ENCODE measurements around the gene FAM227B.
"Not testable (repeated sequence)": the region's sequence is repeated elsewhere in the genome, so short reads cannot be mapped to it uniquely, and the experiment has no call there.

FAM227B gene

DNA sequence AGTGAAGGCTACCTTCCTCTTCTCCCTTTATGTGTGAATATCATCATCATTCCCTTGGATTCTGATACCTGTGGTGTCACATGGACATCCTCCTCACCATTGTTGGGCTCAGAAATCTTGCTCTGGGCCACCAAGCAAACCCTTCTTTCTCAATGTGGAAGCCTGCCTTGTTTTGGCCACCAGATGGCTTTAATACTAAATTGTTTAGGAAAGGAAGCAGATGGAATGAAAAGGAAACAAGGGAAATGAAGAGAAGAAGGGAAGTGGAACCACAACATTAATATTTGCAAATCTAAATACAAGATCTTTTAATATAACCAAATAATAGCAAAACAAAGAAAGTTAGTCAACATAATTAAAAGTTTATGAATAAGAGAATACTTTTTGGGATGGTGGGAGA lies 14.0 kb downstream of the FAM227B start:
- DNase-seq: no peak

DNA sequence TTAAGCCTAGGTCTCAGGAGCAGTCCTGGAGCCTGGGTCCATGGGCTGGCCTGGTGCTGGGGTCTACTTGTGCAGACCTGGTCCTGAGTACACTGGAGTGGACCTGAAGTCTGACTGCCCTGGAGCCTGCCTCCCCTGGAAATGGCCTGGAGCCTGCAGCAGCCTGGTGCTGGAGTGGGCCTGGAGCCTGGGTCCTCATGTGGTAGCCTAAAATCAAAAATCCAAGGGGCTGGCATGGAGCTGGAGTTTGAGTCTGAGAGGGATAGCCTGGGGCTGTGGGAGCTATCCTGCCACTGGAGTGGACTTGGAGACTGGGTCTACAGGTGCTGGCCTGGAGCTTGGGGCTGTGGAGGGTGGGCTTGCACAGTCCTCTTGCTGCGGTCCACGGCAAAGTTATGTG lies 15.0 kb downstream of the FAM227B start:
- no peak for DNase-seq

GRCh38 chr15:49604625-49605409 lies 15.8 kb downstream of the FAM227B start:
- DNase-seq: no peak

DNA sequence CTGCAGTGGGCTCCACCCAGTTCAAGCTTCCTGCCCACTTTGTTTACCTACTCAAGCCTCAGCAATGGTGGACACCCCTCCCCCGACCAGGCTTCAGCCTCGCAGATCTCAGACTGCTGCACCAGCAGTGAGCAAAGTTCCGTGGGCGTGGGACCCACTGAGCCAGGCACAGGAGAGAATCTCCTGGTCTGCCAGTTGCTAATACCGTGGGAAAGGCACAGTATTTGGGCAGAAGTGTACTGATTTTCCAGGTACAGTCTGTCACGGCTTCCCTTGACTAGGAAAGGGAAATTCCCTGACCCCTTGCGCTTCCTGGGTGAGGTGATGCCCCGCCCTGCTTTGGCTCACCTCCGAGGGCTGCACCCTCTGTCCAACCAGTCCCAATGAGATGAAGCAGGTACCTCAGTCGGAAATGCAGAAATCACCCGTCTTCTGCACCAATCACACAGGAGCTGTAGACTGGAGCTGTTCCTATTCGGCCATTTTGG lies 27.7 kb downstream of the FAM227B start:
- not testable (repeated sequence) for DNase-seq

DNA sequence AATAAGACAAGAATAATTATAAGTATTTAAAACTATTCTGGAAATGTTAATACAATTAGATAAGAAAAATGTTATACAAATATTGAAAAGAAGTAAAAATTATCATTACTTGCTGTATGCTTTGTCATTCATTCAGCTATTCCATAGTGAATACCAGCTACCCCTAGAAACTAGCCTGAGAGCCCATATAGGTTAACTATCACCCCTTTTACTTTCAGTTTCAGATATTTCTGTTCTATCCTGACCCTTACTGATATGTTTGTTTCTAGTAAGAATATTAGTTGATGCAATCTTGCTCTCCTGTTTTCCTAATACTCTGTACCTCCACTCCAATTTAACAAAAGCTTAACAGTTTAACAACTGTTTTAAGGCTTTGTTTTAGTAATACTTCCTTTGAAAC lies 31.6 kb downstream of the FAM227B start:
- peak; percentile 2 for DNase-seq

DNA sequence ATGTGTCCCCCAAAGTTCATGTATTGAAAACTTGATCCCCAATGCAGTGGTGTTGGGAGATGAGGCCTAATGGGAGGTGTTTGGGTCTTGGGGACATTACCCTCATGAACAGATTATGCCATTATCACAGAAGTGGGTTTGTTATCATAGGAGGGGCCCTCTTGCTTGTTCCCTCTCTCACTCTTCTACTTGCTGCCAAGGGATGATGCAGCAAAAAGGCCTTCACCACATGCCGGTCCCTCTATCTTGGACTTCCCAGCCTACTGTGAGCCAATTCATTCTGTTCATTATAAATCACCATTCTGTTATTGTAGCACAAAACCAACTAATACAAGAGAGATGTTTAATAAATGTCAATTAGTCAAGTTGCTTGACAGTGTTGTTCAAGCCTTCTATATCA lies 47.2 kb downstream of the FAM227B start:
- DNase-seq: no peak

- DNase-seq: no peak
These were observed 49.9 kb downstream of the FAM227B start for GRCh38 chr15:49570672-49571071.

DNA sequence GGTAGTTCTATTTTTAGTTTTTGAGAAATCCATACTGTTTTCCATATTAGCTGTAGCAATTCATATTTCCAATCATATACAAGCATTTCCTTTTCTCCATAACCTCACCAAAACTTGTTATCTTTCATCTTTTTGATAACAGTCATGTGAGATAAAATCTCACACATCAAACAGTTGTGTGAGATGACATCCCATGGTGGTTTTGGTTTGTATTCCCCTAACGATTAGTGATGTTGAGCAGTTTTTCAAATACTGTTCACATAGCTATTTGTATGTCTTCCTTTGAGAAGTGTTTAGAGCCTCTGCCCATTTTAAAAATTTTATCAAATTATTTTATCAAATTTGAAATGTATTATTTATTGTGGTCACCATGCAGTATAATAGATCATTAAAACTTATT lies 50.4 kb downstream of the FAM227B start:
- DNase-seq: no peak

GRCh38 chr15:49560045-49560444 lies 60.6 kb downstream of the FAM227B start:
- no peak for DNase-seq

GRCh38 chr15:49558929-49559328 lies 61.7 kb downstream of the FAM227B start:
- no peak for DNase-seq

- DNase-seq: no peak
These were observed 64.2 kb downstream of the FAM227B start for GRCh38 chr15:49556437-49556836.

GRCh38 chr15:49550342-49550741 lies 70.3 kb downstream of the FAM227B start:
- DNase-seq: not testable (repeated sequence)

DNA sequence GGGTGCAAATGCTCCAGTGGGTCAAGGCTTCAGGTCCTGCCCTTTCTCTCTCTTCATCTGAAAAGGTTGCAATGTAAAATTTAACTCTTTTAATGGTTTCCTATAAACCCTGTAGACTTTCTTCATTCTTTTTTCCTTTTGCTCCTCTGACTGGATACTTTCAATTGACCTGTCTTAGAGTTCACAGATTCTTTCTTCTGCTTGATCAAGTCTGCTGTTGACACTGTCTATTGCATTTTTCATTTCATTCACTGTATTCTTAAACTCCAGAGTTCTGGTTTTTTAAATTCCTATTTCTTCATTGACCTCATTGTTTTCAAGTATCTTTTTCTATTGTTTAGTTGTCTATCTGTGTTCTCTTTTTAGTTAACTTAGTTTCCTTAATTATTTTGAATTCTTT lies 82.1 kb downstream of the FAM227B start:
- DNase-seq: no peak

DNA sequence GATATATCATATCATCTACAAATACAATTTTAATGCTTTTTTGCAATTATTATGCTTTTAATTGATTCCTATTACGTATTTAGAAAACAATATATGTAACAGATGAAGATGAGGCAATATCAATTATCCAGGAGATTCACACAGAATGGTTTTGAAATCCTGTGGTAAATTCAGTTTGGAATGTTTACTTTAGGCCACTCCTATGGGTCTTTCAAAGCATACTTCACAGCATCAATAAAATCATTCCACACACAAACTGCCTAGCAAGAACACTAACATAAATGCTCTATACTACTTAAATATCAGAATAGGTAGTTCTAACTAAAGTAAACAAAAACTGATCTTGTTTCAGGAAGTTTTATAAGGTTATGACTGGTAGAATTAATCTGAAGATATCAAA lies 90.5 kb downstream of the FAM227B start:
- no peak for DNase-seq

DNA sequence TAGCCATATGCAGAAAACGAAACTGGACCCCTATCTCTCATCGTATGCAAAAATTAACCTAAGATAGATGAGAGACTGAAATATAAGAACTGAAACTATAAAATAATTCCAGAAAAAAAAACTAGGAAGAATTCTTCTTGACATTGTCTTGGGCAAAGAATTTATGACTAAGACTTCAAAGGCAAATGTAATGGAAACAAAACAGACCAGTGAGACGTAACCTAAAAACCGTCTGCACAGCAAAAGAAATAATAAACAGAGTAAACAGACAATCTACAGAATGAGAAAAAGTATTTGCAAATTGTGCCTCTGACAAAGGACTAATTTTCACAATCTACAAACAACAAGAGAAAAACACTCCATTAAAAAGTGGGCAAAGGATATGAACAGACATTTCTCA lies 92.3 kb downstream of the FAM227B start:
- no peak for DNase-seq

DNA sequence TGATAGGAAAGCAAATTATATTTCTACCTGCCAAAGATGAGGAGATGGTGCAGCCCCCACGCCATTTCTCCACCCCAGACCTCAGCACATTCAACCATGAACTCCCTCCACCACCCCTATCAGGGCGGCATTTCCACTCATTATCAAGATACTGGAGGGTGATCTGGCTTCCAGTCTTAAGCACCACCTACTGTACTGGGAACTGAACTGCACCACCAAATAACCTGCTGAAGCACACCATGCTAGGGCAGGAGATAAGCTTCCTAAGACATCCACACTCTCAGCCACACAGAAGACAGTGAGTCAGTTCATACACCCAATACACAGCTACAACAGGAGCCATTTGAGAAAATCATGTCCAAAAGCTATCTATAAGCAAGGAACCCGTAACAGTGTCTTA lies 98.8 kb downstream of the FAM227B start:
- DNase-seq: no peak

DNA sequence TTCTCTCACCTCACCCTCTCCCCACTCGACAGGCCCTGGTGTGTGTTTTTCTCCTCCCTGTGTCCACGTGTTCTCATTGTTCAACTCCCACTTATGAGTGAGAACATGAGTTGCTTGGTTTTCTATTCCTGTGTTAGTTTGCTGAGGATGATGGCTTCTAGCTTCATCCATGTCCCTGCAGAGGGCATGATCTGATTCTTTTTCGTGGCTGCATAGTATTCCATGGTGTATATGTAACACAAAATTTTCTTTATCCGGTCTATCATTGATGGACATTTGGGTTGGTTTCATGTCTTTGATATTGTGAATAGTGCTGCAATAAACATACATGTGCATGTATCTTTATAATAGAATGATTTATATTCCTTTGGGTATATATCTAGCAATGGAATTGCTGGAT lies 107.9 kb downstream of the FAM227B start:
- DNase-seq: not testable (repeated sequence)

DNA sequence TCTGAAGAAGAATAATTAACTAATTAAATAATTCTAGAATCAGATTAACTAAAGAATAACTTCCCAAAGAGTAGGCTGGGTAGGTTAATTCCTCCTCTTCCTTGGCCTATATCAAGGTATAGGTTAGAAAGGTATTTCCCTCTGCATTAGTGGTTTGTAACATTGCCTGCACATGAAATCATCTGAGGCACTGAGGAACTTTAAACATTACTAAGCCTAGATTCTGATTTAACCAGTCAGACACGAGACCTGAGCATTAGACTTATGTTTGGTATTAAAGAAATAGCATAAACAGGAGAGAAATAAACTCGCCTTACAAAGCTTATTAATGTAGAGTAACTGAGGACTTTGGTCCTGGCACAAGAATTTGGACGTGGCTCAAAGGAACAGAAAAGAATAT lies 113.4 kb downstream of the FAM227B start:
- no peak for DNase-seq

- no peak for DNase-seq
These were observed 114.3 kb downstream of the FAM227B start for GRCh38 chr15:49506341-49506740.

DNA sequence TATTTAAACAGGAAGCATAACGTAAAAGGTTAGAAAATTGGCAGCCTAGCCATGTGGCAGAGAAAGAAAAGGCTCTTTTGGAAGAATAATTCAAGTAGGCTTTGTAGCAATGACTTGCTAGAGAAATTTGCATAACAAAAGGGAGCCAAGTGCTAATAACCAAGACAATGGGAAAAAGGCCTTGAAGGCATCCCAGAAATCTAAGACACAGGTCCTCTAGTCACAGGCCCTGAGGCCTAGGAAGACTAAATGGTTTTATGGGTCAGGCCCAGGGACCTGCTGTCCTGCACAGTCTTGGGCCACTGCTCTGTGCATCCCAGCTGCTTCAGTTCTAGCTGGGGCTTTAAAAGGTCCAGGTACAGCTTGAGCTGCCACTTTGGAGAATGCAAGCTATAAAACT lies 119.0 kb downstream of the FAM227B start:
- DNase-seq: no peak

DNA sequence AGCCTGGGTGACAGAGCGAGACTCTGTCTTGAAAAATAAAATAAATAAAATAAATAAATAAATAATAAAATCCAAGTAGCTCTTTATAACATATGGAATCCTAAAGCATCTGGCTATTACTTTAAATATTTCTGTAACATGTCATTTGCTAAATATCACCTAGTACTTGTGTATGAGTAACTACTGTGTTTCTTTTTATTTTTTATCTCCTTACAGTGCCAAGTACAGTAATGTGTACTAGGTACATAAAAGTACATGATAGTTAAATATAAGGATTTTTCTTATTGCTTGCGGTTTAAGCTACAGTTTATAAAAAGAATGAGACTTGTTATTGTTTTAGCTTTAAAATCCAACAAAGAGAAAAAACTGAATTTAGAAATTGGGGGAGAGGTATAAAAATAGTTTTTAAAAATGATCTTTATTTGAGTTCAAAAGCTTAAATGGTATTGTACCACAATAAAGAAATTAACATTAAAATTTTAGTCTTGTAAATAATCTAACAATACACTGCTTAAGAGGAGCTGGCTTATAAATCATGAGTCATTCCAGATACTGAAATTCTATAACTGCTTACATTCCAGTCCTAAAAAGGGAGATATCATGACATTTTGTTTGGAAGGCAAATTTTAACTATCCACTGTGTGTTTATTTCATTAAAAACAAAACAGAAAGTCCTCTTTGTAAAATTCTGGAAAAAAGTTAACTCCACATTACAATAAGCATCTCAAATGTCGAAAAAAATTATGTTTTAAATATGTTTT lies 124.4 kb downstream of the FAM227B start:
- DNase-seq: no peak

DNA sequence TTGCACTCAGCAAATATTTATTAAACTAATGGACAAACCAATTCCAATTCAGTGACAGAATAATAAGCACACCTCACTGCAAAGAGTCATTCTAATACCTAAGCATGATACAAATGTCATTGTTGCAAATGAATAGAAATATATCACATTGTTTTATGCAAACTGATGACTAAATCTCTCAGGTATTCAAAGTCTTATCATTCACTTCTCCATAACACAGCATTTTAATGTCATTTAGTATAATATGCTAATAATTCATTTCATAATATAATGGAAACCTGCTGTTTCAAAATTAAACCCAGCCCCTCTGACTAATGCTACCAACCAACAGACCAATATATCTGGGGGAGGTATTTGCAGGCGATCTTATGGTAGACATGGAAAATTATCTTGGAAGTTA lies 125.8 kb downstream of the FAM227B start:
- DNase-seq: no peak

DNA sequence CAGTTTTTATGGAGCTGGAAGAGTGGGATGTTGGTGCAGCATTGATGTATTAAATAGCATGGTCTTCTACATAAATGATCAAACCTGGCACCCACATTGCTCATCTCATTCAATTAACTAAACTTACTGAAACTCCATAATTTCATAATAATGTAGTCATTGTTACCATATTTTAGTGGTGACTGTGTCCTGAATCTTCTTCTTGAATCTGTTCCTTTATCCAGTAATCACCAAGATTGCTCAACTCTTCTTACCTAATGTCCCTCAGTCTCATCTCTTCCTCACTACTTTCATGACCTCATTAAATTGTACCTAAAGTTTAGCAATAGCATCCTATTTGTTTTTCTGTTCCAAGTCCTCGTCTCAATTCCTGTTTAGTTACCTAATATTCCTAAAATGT lies 127.8 kb downstream of the FAM227B start:
- no peak for DNase-seq

DNA sequence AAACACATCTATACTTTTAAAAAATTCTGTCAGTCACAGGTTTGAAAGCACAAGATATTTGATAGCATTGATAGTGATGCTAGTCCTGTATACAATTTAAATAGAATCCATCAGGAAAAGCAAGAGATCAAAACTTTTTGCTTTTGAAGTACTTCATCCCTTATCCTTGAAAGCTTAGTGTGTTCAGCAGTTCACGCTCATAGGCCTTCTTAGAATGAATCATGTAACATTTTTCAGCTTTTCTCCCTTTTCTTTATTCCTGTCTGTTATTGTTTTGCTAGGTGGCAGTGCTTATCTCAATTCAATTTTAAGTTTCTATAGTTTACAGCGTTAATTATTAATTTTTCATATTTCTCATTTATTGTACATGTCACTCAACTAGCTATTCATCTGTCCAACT lies 128.5 kb downstream of the FAM227B start:
- no peak for DNase-seq

Data from CD4-positive, alpha-beta T cell treated with Interleukin-17A for 1 hour (primary cell).